CD4-positive, alpha-beta T cell treated with Interleukin-21 for 1 hour (primary cell): ENCODE data around the gene CUL4B.
"Not testable (repeated sequence)": the region's sequence is repeated elsewhere in the genome, so short reads cannot be mapped to it uniquely, and the experiment has no call there.

Source experiments
- DNase-seq: peaks from one replicate; pipeline ENCODE4 v3.0.0-alpha.2; 2020

The CUL4B gene

DNA sequence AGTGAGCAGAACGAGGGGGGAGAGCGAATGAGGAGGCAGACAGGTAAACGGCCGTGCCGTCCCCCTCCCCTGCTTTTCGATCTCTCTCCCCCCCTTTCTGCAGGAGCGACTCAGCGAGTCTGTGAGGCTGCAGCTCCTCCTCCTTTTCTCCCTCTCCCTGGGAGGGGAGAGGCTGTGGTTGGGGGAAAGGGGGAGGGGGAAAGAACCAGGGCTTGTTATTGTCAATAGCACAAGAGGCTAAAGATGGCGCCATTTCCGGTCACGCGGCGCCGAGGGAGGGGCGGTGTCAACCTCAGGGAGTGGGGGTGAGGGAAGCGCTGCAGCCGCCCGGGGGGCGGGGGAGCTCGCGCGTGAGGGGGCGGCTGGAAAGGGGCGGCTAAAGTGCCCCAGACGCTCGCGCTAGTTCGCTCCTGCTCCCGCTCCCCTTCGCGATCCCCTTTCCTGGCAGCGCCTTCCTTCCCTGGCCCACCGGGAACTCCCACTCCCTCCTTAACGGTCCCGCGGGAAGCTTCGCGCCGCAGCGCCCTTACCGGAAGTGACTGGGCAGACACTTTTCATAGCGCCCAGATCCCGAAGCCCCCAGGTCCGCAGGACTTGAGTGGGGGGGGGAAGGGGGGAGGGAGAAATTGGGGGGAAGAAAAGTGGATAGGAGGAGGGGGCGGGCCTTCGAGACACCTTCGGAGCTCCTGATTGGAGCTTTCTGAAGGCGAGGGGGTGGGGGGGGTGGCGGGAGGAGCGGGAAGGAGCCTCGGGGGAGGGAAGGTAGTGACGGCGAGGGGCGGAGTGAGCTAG, at the start of gene CUL4B:
Gene CUL4B, minus strand, starts transcription at position 121 of the 792 bp plus-strand sequence. CDS start 324 bp downstream, outside the sequence.
- peak; percentile 93 for DNase-seq

DNA sequence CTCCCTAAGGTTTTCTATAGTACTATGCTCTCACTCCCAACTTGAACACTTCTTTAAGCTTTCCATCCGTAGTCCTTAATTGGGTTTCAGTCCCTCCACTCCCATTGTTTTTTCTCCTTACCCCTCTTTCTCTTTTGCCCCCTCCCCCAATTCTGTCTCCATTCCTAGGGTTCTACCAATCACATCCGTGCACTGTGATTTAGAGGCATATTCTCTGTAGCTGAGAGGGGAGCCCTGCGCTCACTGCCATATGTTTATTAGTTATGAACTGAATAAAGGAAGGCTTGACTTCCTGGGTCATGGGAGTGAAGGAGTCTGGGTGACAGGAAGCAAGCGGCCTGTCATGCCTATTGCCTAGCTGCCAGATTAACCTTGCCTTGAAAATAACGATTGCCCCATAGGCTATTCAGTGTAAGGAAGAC, 43.6 kb upstream of the CUL4B start:
- DNase-seq, result peak; percentile 61

DNA sequence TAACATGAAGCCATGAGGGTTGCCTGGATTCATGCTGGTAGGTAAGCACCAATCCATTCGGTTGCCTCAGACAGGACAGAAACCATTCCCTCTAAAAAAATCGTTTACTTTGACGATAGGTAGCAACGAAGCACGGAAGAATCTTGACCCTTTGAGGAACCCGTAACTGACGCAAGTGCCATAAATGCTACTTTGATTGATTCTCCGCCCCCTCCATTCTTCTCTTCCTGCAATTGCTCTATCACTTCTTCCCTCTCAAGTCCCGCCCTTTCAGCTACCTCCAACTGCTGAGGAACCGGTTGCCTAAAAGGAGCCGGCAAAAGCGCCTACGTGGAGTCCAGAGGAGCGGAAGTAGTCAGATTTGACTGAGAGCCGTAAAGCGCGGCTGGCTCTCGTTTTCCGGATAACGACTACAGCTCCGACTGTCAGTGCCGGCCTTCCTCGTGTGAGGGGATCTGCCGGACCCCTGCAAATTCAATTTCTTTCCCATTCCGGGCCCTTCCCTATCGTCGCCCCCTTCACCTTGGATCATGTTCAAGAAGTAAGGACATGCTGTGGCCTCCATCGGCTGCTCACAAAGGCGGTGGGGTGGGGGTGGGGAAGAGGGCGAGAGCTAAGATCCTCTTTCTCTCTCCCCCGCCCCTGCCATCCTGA, 43.1 kb upstream of the CUL4B start, which contains the start of gene MCTS1:
Gene MCTS1, plus strand, starts transcription at position 395 of the 654 bp plus-strand sequence. Its CDS starts 136 bp downstream, at position 531.
- peak; percentile 91 for DNase-seq

DNA sequence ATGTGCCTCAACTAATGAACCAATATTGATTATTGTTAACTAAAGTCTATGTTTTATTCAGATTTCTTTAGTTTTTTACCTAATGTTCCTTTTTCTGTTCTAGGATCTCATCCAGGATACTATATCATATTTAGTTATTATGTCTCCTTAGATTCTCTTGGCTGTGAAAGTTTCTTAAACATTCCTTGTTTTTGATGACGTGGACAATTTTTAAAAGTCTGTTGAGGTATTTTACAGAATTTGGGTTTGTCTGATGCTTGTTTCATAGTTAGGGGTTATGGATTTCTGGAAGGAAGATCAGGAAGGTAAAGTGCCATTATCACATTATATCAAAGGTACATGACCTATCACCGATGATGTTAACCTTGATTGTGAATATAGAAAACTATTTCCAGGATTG, 24.9 kb upstream of the CUL4B start:
- no peak for DNase-seq

GRCh38 chrX:120575379-120576114, 14.8 kb upstream of the CUL4B start:
- no peak for DNase-seq

DNA sequence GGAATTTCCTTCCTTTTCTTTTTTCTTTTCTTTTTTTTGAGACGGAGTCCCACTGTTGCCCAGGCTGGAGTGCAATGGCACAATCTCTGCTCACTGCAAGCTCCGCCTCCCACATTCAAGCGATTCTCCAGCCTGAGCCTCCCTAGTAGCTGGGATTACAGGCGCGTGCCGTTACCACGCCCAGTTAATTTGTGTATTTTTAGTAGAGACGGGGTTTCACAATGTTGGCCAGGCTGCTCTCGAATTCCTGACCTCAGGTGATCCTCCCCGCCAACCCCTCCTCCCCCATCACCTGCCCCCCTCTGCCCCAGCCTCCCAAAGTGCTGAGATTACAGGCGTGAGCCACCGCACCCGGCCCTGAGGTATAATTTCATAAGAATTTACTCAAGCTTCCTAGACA, 13.0 kb upstream of the CUL4B start:
- not testable (repeated sequence) for DNase-seq

DNA sequence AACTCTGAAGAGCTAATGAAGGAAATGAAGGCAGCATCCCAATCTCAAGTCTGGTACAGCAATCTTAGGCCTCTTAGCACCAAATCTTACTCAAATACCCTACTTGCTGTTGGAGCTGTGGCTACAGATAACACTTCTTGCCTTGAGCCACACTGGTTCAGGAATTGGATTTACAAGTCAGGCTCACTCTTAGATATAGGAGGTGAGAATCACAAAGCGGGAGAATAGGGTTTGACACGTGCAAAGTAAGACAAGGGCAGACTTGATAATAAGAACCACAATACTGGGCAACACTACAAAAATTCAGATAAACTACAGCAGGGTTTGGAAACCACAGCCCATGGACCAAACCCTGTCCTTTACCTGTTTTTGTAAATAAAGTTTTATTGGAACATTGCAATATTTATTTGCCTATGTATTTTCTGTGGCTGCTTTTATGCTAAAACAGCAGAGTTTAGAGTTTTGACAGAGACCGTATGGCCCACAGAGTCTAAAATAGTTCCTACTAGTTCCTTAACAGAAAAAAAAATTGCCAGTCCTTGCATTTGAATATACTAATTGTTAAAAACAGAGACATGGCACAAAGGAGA, 9.3 kb upstream of the CUL4B start:
- no peak for DNase-seq

DNA sequence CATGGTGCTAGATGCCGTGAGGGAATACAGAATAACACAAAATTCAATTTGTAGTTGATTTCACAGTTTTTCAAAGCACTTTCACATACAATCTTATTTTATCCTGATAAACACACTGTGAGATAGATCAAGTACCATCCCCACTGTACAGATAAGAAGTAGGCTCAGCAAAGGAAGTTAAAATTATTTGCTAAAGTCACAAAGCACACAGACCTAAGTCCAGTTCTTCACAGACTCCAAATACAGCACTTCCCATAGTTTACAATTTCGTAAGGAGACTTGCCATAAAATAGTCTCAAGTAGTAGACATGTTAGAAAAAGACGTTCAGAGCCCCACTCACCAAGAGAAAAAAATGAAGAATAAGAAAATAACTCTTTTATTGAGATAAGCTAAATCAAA, 7.8 kb upstream of the CUL4B start:
- no peak for DNase-seq

DNA sequence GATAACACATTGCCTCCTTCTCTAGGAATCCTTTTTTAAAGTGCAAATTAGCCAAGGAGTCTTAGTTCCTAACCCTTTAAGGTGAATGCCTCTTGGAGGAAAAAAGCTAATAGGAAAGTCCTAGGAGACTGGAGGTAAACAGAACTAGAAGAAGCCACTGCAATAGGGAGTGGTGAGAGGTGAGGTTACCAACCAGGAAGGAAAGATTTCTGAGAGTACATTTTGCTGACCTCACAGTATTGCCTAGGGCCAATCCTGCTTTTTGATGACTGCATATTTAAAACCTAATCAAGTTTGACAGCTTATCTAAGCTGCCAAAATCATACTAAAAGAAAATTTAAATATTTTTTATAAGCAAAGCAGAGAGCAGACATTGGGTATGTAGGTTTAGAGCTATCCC, 7.3 kb upstream of the CUL4B start:
- no peak for DNase-seq

GRCh38 chrX:120566817-120567216, 6.1 kb upstream of the CUL4B start:
- DNase-seq, result no peak

GRCh38 chrX:120564925-120565324, 4.2 kb upstream of the CUL4B start:
- no peak for DNase-seq

GRCh38 chrX:120562569-120562926, 1.8 kb upstream of the CUL4B start:
- no peak for DNase-seq

- DNase-seq, result no peak
These were observed 1.1 kb upstream of the CUL4B start for GRCh38 chrX:120561634-120562568.

DNA sequence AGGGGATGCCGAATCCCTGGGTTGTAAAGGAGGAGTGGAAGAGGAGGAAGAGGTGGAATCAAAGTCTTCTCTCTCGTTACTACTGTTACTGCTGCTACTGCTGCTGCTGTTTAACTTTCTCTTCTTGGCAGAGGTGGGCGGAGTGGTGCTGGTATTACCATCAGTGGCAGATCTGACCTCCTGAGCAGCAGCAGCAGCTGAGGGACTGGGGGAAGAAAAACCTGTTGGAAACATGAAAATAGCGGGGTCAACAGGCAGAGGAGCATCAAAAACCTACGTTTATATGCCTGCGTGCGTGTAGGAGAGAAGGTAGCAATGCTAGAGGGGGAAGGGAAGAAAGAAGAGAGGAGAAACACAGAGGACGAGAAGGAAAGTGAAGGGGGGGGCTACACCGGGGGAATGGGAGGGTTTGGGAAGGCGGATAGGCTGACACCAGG, 339 bp downstream of the CUL4B start:
- DNase-seq, result peak; percentile 42

DNA sequence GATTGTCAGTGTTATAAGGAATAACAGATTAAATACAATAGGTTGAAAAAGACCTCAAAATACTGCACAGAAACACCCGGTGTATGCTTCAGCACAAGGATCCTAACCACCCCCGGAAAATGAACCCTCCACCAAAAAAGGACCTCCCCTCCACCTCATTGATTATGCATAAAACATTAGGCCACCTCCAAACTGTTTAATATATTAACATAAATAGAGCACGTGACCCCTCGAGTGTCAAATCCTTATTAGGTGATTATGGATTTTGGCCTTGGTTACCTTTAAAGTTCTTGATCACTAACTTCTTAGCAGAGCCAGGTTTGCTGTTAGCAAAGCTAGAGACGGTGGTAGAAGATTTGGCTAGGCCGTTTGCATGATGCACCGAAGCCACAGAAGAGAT, 958 bp downstream of the CUL4B start:
- peak; percentile 28 for DNase-seq

DNA sequence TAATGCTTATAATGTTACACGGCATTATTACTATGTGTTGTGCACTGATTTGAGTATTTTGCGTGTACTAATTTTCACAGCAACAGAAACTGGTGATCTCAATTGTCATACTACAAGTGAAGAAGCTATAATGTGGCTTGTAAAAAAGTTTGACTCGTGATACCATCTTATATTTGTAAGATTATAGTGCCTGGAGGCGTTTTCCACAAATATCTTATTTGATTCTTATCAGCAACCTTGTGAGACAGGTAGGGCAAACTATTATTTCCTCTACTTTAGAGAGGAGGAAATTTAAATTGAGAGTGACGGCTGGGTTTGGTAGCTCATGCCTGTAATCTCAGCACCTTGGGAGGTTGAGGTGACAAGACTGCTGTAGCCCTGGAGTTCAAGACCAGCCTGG, 4.5 kb downstream of the CUL4B start:
- no peak for DNase-seq

DNA sequence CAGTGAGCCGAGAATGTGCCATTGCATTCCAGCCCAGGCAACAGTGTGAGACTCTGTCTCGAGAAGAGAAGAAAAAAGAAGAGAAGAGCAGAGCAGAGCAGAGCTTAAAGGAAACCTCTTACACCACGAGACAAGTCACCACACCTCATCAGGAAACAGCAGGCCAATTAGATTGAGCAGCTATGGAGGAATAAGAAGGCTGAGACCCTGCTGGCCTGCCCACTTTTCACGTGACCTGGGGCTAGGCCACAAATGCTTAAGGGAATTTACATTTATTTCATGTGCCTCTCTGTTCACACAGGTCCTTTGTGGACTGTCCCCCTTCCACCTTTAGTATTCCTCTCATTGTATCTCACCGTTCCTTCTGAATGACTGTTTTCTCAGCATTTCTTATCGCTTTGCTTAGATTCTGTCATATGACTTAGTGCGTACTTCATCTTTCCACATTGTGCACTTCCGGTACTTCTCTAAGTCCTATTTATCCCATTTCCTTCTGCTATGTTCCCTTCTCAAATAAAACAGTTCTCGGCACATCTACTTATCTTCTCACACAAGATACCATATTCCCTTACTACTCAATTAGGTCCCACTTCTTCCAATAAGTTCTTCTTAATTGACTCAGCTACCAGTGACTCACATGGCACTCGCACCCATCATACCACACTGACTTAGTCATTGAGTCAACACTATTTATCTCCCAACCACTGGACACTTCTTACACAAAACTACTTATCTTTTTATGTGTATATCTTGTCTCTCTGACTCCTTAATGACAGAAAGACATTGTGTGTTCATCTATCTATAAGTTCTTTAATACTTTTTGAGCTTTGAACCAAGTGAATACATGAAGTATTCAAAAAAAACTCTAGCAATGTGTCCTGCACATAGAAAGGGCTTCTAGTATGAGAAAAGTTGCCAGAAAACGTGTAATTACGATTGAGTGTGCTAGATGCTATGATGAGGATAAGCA, 11.0 kb downstream of the CUL4B start:
- DNase-seq, result no peak

GRCh38 chrX:120536061-120536460, 24.7 kb downstream of the CUL4B start:
- no peak for DNase-seq

DNA sequence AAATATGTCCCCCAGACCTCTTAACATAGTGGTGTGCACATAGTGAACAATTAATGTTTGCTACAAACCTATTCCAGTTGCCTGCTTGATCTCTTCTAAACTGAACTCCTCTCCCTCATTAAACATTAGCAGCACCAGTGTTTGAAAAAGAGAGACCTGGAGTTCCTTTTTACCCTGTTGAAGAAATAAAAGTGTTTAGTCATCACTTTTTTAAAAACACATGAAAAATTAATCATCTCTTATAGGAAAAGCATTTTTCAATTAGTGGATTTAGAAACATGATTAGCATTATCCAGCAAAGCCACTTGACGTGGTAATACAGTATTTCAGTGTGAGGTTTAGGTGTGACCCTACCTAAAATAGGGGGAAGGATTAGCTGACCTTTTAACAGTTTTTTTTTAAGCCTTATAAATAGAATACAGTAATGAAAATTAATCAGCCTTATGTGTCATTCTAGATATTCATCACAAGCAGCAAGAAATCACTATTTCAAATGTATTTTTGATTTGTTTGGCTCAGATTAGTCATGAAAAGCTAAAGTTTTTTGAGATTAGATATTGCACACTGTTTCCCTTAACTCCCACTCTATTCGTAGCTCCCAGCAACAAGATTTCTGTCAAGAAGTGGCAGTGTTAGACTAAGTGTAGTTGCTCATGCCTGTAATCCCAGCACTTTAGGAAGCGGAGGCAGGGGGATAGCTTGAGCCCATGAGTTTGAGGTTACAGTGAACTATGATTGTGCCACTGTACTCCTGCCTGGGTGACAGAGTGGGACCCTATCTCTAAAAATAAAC, 26.2 kb downstream of the CUL4B start:
- no peak for DNase-seq

DNA sequence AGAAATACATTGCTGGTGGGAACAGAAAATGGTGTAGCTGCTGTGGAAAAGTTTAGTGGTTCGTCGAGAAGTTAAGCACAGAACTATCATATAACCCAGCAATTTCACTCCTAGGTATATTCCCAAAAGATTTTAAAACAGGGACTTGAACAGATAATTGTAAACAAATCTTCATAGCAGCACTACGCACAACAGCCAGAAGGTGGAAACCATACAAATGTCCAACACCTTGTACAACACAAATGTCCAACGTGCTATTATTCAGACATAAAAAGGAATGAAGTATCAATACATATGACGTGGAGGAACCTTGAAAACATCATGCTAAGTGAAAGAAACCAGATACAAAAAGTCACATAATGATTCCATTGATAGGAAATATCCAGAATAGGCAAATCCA, 37.9 kb downstream of the CUL4B start:
- DNase-seq, result no peak
